ENCODE measurements around the gene UGT2A1.

DNA sequence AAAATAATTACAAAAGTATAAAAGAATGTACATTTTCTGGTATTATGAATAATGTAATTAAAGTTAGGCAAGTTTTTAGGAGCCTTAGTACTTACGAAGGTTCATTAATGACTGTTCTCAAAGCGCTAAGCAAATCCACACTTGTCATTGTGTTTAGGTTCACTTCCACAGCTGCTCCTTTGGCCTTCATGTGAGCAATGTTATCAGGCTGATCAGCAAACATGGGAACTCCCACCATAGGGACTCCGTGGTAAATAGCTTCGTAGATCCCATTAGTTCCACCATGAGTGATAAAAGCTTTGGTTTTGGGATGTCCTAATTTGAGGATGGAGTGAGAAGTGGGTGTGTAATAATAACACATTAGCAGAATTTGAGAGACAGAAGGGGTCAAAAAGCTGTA is 58.7 kb downstream of the UGT2A1 start:
- TF ChIP-seq, protein P1, sequence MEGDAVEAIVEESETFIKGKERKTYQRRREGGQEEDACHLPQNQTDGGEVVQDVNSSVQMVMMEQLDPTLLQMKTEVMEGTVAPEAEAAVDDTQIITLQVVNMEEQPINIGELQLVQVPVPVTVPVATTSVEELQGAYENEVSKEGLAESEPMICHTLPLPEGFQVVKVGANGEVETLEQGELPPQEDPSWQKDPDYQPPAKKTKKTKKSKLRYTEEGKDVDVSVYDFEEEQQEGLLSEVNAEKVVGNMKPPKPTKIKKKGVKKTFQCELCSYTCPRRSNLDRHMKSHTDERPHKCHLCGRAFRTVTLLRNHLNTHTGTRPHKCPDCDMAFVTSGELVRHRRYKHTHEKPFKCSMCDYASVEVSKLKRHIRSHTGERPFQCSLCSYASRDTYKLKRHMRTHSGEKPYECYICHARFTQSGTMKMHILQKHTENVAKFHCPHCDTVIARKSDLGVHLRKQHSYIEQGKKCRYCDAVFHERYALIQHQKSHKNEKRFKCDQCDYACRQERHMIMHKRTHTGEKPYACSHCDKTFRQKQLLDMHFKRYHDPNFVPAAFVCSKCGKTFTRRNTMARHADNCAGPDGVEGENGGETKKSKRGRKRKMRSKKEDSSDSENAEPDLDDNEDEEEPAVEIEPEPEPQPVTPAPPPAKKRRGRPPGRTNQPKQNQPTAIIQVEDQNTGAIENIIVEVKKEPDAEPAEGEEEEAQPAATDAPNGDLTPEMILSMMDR (IDR thresholded peaks at IDR 0.05; ENCODE audit: low read depth, low read length) = no peak
- TF ChIP-seq EZH2phosphoT487 (IDR thresholded peaks at IDR 0.05; ENCODE audit: low read depth) = no peak

Measured in OCI-LY3 (cell line).